ENCODE data around the gene EIF3K.

DNA sequence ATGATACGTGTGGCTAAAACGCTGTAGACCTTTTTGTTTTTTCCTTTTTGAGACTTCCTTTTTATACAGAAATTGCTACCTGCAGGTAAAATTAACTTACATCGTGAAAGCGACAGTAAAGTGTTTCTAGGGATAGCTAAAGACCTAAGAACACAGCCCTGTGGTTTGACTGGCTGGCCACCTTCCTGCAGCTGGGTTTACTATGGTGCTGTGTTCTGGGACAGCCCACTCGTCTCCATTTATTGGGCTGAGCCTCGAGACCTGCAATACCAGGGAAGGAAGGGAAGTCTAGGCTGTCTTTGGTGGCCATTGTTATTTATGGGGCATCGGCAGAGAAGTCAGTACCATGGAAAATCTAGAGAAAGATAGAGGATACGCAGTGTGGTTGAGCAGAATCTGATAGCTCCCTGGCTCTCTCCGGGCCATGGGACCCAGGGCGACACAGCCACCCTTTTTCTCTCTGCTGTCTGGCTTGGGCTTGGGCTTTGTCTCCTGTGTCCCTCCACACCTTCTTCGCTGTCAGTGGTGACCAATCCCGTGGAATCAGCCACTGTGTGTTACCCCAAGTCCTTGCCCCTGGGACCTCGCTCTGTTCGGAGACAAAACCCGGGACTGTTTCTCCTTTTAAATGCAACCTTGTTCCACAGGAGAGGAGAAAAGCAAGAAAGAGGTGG is 59.4 kb downstream of the EIF3K start:
- TF ChIP-seq POLR2A (IDR thresholded peaks at IDR 0.05), result no peak
- TF ChIP-seq, protein P1, sequence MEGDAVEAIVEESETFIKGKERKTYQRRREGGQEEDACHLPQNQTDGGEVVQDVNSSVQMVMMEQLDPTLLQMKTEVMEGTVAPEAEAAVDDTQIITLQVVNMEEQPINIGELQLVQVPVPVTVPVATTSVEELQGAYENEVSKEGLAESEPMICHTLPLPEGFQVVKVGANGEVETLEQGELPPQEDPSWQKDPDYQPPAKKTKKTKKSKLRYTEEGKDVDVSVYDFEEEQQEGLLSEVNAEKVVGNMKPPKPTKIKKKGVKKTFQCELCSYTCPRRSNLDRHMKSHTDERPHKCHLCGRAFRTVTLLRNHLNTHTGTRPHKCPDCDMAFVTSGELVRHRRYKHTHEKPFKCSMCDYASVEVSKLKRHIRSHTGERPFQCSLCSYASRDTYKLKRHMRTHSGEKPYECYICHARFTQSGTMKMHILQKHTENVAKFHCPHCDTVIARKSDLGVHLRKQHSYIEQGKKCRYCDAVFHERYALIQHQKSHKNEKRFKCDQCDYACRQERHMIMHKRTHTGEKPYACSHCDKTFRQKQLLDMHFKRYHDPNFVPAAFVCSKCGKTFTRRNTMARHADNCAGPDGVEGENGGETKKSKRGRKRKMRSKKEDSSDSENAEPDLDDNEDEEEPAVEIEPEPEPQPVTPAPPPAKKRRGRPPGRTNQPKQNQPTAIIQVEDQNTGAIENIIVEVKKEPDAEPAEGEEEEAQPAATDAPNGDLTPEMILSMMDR (IDR thresholded peaks at IDR 0.05), result no peak

Measured in transverse colon (tissue), 3 donors.